Colonic mucosa (tissue), 4 donors: ENCODE results near the gene COLEC11. TPM values are rescaled to one million over a fixed set of nuclear protein-coding genes. Genes with fewer than 3 reads are reported as not detected.
"Not testable (repeated sequence)": the region's sequence is repeated elsewhere in the genome, so short reads cannot be mapped to it uniquely, and the experiment has no call there.

ENCODE experiments used
- DNase-seq: peaks from one replicate; pipeline ENCODE4 v3.0.0-alpha.2; 2020
- H3K27ac ChIP-seq: fragments of 200-600 bp; one replicate; pipeline ENCODE4 v1.8.0; 2021
- H3K27me3 ChIP-seq: fragments of 200-600 bp; one replicate; pipeline ENCODE4 v1.8.0; 2021
- H3K36me3 ChIP-seq: fragments of 200-600 bp; one replicate; pipeline ENCODE4 v1.8.0; 2021
- H3K4me1 ChIP-seq: fragments of 200-600 bp; one replicate; pipeline ENCODE4 v1.8.0; 2021; ENCODE audit warnings: mild to moderate bottlenecking
- H3K4me3 ChIP-seq: fragments of 200-600 bp; one replicate; pipeline ENCODE4 v1.8.0; 2021
- H3K9ac ChIP-seq, 2 donors: one replicate each; pipeline ENCODE4 v1.7.0; 2013; ENCODE audit warnings: control low read depth in 2 of 2, low read depth in 2 of 2, low read length in 2 of 2
- H3K9me3 ChIP-seq: fragments of 200-600 bp; one replicate; pipeline ENCODE4 v1.8.0; 2021
- CTCF ChIP-seq: fragments of 200-600 bp; IDR thresholded peaks from one replicate; pipeline ENCODE4 v1.8.0; 2022; ENCODE audit warnings: antibody characterized with exemption, mild to moderate bottlenecking
- intact Hi-C: fragments of 100-400 bp; cut with DNase I; formaldehyde crosslinking; loops from one replicate; pipeline ENCODE4 v1.14.1; 2022
- total RNA-seq, 2 donors: library from RNA; stranded (reverse); fragmentation: NEBNext Ultra II Directional in 1 of 2; extraction: Animal tissue kit (Norgen Biotek cat#: 25700) in 1 of 2; gene quantifications; one replicate each; pipeline ENCODE4 v1.2.1, GENCODE V29; 2021
- donor health status: healthy.
- donor health status: DM: no; HTN: no; CAD: no.
- donor health status: DM: no; HTN: no; CAD: no.

COLEC11 gene
- total RNA-seq, 2 donors from 2014 or later, result 0.47 to 0.80 TPM

- DNase-seq, result peak; percentile 10
- Histone ChIP-seq H3K9ac (no peak overlapping the region), H3K27me3 (no peaks in the 10 kb centered on the region), H3K9me3 (no peaks in the 10 kb centered on the region), H3K4me3 (no peak overlapping the region), H3K36me3 (no peaks in the 10 kb centered on the region), H3K4me1 (no peaks in the 10 kb centered on the region), H3K27ac (no peak overlapping the region)
- no peak for TF ChIP-seq CTCF
- intact Hi-C loops, result no loop called here
Observed at GRCh38 chr2:3610415-3610814, 15.5 kb downstream of the COLEC11 start.

DNA sequence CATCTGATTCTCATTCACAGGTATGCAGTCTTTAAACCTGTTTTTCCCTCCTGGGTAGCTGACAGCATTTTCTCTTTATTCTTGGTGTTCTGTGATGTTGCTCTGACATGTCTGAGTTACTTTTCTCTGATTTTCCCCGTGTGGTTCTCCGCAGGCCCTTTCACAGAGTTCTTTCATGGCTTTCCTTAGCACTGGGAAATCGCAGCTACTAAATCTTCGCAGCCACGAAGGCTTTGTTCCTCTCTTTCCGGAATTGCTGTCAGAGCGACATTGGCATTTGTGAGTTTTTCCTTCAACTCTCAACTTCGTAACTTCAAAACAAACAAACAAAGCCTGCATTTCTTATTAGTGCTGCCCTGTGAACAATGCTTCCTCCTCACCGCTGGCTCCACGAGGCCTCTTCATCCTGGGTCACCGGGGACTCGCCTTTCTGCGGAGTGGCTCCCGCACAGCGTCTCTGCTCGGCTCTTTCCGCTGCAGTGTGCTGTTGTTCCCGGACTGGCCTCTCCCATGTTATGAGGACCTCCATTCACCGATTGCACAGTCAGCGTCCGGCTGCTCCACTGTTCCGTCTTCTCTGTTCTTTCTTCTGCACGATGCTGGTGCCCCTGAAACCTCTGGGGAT is 16.1 kb downstream of the COLEC11 start:
- Histone ChIP-seq H3K4me1 (no peaks in the 10 kb centered on the region), H3K9ac (no peak overlapping the region), H3K4me3 (no peak overlapping the region), H3K27me3 (no peaks in the 10 kb centered on the region), H3K9me3 (no peaks in the 10 kb centered on the region), H3K36me3 (no peaks in the 10 kb centered on the region), H3K27ac (no peak overlapping the region)
- TF ChIP-seq CTCF, result no peak
- intact Hi-C loops, result no loop called here
- DNase-seq, result peak; percentile 8

DNA sequence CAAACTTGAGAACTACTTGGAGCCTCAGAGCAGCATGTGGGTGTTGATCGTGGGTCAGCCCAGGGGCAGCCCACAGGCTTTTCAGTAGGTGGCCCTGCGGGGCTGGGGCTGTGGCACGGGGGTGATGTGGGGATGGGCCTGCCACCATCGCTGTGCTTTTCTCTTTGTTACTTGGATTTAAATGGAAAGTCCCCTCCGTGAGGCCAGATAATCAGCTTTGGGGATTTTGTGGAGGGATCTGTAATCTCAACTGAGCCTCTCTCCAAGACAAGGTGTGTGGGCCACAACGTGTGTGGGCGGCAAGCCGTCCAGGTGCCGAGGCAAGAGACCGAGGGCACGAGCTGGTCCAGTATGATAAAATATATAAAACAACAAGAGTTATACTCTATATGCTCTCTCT is 16.7 kb downstream of the COLEC11 start:
- no peaks in the 10 kb centered on the region for H3K36me3 ChIP-seq
- H3K27me3 ChIP-seq, result no peaks in the 10 kb centered on the region
- no peak overlapping the region for H3K4me3 ChIP-seq
- intact Hi-C loops, result no loop called here
- no peak for TF ChIP-seq CTCF
- no peaks in the 10 kb centered on the region for H3K4me1 ChIP-seq
- peak; percentile 7 for DNase-seq
- no peak overlapping the region for H3K27ac ChIP-seq
- no peak overlapping the region for H3K9ac ChIP-seq
- no peaks in the 10 kb centered on the region for H3K9me3 ChIP-seq

DNA sequence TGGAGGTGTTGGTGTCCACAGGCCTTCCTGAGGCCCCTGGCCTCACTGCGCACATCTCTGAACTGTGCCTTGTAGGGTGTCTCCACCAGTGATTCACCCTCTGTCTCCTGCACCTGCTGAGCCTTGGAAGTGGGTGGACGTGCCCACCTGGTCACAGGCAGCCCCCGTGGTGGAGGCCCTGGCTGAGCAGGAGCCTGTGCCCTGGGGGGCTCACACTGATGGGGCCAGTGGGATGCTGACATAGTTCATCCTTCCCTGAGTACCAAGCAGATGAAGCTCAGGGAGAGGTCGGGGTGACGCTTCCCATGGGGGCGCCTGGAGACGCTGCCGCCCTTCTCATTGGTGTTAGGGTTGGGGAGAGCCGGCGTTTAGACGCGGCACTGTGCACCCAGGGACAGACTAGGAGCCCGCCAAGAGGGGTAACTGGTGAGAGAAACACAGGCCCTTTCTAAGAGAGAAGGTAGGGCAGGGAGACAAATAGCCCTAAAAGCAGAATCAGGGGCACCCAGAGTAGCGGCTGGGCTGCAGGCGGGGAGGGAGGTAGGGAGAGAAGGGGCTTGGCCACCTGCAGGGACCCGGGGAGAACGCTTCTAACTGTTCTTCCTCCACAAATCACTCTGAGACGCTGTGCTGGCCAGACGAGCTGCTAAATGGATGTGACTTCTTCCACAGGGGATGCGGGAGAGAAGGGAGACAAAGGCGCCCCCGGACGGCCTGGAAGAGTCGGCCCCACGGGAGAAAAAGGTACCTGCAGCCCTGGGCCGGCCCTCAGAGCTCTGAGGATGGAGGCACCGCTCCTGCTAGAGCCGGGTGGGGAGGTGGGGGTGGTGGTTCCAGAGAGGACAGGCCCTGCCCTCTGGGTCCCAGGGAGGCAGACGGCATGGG is 18.0 kb downstream of the COLEC11 start:
- no peaks in the 10 kb centered on the region for H3K27me3 ChIP-seq
- no peak for TF ChIP-seq CTCF
- H3K4me3 ChIP-seq, result no peak overlapping the region
- DNase-seq, result peak; percentile 11
- H3K36me3 ChIP-seq, result no peaks in the 10 kb centered on the region
- no peaks in the 10 kb centered on the region for H3K9me3 ChIP-seq
- H3K27ac ChIP-seq, result no peak overlapping the region
- H3K4me1 ChIP-seq, result no peaks in the 10 kb centered on the region
- H3K9ac ChIP-seq, result no peak overlapping the region
- intact Hi-C loops, result no loop called here

DNA sequence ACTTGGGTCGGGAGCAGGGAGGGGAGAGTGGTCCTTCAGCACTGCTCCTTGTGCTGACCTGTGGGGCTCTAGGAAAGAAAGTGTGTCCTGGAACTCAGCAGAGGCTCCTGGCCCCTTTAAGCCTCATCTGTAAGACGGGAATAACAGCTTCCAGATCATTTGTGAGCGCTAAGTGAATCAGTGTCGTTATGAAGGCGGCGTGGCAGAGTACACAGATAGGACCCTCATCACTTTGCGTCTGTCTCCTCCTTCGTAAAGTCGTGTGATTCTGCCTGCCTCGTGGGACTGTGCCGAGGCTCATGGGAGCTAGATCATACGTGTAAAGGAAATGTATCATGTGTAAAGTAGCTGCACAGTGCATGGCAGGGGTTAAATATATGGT is 18.6 kb downstream of the COLEC11 start:
- peak; percentile 4 for DNase-seq
- Histone ChIP-seq H3K4me1 (no peaks in the 10 kb centered on the region), H3K27me3 (no peaks in the 10 kb centered on the region), H3K27ac (no peak overlapping the region), H3K9me3 (no peaks in the 10 kb centered on the region), H3K36me3 (no peaks in the 10 kb centered on the region), H3K9ac (no peak overlapping the region), H3K4me3 (no peak overlapping the region)
- intact Hi-C loops, result no loop called here
- TF ChIP-seq CTCF, result no peak

- H3K4me3 ChIP-seq, H3K9me3 ChIP-seq, H3K27me3 ChIP-seq, H3K27ac ChIP-seq, H3K36me3 ChIP-seq, DNase-seq, H3K4me1 ChIP-seq, H3K9ac ChIP-seq, intact Hi-C loops: not testable (repeated sequence)
Observed at GRCh38 chr2:3614743-3615142, 19.8 kb downstream of the COLEC11 start.

DNA sequence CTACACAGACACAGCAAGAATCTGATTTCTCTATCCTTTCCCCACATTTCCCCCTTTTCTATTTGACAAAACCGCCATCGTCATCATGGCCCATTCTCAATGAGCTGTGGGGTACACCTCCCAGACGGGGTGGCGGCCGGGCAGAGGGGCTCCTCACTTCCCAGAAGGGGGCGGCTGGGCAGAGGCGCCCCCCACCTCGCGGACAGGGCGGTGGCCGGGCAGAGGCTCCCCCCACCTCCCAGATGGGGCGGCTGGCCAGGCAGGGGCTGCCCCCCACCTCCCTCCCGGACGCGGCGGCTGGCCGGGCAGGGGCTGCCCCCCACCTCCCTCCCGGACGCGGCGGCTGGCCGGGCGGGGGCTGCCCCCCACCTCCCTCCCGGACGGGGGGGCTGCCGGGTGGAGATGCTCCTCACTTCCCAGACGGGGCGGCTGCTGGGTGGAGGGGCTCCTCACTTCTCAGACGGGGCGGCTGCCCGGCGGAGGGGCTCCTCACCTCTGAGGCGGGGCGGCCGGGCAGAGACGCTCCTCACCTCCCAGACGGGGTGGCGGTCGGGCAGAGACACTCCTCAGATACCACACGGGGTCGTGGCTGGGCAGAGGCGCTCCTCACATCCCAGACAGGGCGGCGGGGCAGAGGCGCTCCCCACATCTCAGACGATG is 20.8 kb downstream of the COLEC11 start:
- H3K4me3 ChIP-seq, intact Hi-C loops, H3K9ac ChIP-seq, DNase-seq, H3K27me3 ChIP-seq, H3K36me3 ChIP-seq, H3K4me1 ChIP-seq, H3K27ac ChIP-seq, H3K9me3 ChIP-seq: not testable (repeated sequence)
